Dermis blood vessel endothelial cell (primary cell): ENCODE measurements around the gene ADGB. TPM values are rescaled to one million over a fixed set of nuclear protein-coding genes. Genes with fewer than 3 reads are reported as not detected.

Source experiments
- DNase-seq: peaks from one replicate; pipeline ENCODE4 v3.0.0; 2010
- total RNA-seq: library from RNA; depleted of rRNA; stranded (reverse); fragments of >200 nt; gene quantifications from 2 replicates; pipeline ENCODE4 v1.2.3, GENCODE V29; 2014

ADGB gene
- total RNA-seq, 1 donor from 2014 or later, result not detected

DNA sequence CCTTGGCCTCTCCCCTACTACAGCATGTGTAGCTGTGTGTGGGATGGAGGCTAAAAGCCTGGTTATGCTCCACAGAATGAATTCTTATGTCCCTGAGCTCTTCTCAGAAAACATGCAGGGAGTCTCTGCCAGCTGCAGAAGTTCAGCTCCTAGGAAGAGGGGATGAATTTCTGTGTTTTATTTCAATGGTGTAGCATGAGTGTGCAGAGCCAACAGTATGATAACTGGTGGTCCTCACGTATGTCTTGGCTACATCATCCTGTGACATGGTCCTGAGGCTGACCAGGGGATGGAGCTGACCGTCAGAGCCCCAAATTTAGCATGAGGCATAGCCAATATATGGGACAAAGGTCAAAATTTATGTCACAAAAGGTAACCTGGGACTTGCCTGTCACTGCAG lies 266.1 kb downstream of the ADGB start:
- no peak for DNase-seq

Other genes with a start within 250 kb of the ADGB start
- 67.7 and 111 TPM in 2 replicates for gene RAB32, start 55.1 kb upstream of the ADGB start, total RNA-seq